Measurements from ENCODE around the gene LINC01488.

DNA sequence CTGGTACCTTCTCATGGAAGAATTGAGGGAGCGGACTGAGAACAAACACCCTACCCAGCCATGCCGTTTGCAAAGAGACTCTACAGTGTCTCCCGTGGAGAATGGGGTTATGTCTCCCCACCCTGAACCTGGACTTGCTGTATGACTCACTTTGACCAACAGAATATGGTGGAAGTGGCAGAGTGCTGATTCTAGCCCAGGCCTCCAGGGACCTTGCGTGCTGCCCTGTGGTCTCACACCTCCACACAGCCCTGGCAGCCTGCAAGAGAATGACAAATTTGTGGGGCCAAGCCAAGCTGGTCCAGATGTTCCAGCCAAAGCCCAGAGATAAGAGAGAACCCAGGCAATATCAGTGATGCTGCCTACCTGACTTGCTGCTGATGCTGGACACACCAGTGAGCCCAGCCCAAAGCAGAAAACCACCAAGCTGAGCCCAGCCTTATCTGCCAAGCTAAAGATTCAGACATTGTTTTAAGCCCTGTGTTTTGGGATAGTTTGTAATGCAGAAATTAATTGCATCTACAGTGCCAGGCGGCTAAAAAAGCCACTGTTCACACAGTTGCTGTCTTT, 8.1 kb upstream of the LINC01488 start:
- TF ChIP-seq, protein P1, sequence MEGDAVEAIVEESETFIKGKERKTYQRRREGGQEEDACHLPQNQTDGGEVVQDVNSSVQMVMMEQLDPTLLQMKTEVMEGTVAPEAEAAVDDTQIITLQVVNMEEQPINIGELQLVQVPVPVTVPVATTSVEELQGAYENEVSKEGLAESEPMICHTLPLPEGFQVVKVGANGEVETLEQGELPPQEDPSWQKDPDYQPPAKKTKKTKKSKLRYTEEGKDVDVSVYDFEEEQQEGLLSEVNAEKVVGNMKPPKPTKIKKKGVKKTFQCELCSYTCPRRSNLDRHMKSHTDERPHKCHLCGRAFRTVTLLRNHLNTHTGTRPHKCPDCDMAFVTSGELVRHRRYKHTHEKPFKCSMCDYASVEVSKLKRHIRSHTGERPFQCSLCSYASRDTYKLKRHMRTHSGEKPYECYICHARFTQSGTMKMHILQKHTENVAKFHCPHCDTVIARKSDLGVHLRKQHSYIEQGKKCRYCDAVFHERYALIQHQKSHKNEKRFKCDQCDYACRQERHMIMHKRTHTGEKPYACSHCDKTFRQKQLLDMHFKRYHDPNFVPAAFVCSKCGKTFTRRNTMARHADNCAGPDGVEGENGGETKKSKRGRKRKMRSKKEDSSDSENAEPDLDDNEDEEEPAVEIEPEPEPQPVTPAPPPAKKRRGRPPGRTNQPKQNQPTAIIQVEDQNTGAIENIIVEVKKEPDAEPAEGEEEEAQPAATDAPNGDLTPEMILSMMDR (IDR thresholded peaks at IDR 0.05) = no peak
- no peak for TF ChIP-seq POLR2A (IDR thresholded peaks at IDR 0.05)

All from upper lobe of left lung (tissue), 4 donors.